SK-N-SH (cell line): Measurements from ENCODE around the gene COX15. TPM values are rescaled to one million over a fixed set of nuclear protein-coding genes. Genes with fewer than 3 reads are reported as not detected.
A peak's percentile ranks its signal among the peaks of the same experiment; 100 is the strongest.

Source experiments
- CTCF ChIA-PET: fragments of 300-600, 350-600 bp; formaldehyde crosslinking; extraction: SDS; loops from one replicate; lab custom pipeline; 2021; lab: Yijun Ruan, JAX
- POLR2A ChIA-PET: fragments of 350-600 bp; sonication (Branson Sonifier 250); formaldehyde crosslinking; extraction: SDS; loops from one replicate; lab custom pipeline; 2020; ENCODE audit warnings: antibody characterized with exemption, inconsistent platforms; lab: Yijun Ruan, JAX
- DNase-seq: peaks from one replicate; pipeline ENCODE4 v3.0.0; 2012
- H2AFZ ChIP-seq: fragments of 200-600 bp; sonication (generic); 2 replicates; pipeline ENCODE4 v1.8.1; 2016; ENCODE audit warnings: antibody characterized with exemption, mild to moderate bottlenecking, low read depth
- H3F3A ChIP-seq: fragments of 200-600 bp; sonication (generic); replicated peaks from 2 replicates; pipeline ENCODE3; 2016; ENCODE audit warnings: antibody characterized with exemption, mild to moderate bottlenecking; ENCODE audit not compliant: insufficient read depth
- H3K27ac ChIP-seq, 2 experiments: fragments of 200-500 bp in 1 of 2; fragments of 200-600 bp in 1 of 2; sonication (Bioruptor generic) in 1 of 2; sonication (generic), shearing (Covaris generic) in 1 of 2; 2 replicates each; pipeline versions ENCODE4 v1.5.1 to v1.6.1; 2014 to 2016; ENCODE audit warnings: low read depth in 2 of 2, inconsistent platforms in 1 of 2, low read length in 1 of 2, mild to moderate bottlenecking in 1 of 2, mixed read lengths in 1 of 2
- H3K27me3 ChIP-seq: fragments of 200-600 bp; sonication (generic), shearing (Covaris generic); 2 replicates; pipeline ENCODE4 v1.6.1; 2016; ENCODE audit warnings: mixed run types; ENCODE audit not compliant: insufficient read depth
- H3K36me3 ChIP-seq, 2 experiments: fragments of 200-500 bp in 1 of 2; fragments of 200-600 bp in 1 of 2; sonication (Bioruptor generic) in 1 of 2; sonication (generic) in 1 of 2; replicated peaks in 1 of 2; 2 replicates each; pipeline versions ENCODE3 to v1.5.1; 2014 to 2016; ENCODE audit warnings: low read length in 1 of 2, mild to moderate bottlenecking in 1 of 2; ENCODE audit not compliant: insufficient read depth in 2 of 2, control insufficient read depth in 1 of 2
- H3K4me1 ChIP-seq, 2 experiments: fragments of 200-500 bp in 1 of 2; fragments of 200-600 bp in 1 of 2; sonication (Bioruptor generic) in 1 of 2; sonication (generic), shearing (Covaris generic) in 1 of 2; 2 replicates each; pipeline versions ENCODE4 v1.5.1 to v1.6.1; 2014 to 2016; ENCODE audit warnings: low read depth in 1 of 2, low read length in 1 of 2, mixed run types in 1 of 2; ENCODE audit not compliant: insufficient read depth in 2 of 2, control insufficient read depth in 1 of 2
- H3K4me2 ChIP-seq: fragments of 200-600 bp; sonication (generic), shearing (Covaris generic); 2 replicates; pipeline ENCODE4 v1.6.1; 2017; ENCODE audit warnings: mixed run types
- H3K4me3 ChIP-seq, 2 experiments: fragments of 200-500 bp in 1 of 2; fragments of 200-600 bp in 1 of 2; sonication (Bioruptor generic) in 1 of 2; sonication (generic), shearing (Covaris generic) in 1 of 2; 2 replicates each; pipeline versions ENCODE4 v1.5.1 to v1.8.1; 2014 to 2016; ENCODE audit warnings: low read depth in 2 of 2, inconsistent platforms in 1 of 2, low read length in 1 of 2, mild to moderate bottlenecking in 1 of 2, mixed read lengths in 1 of 2, moderate library complexity in 1 of 2
- H3K79me2 ChIP-seq: fragments of 200-600 bp; sonication (generic); 2 replicates; pipeline ENCODE4 v1.8.1; 2017; ENCODE audit warnings: mild to moderate bottlenecking; ENCODE audit not compliant: insufficient read depth
- H3K9ac ChIP-seq: fragments of 200-600 bp; sonication (generic); 2 replicates; pipeline ENCODE4 v1.6.1; 2017; ENCODE audit warnings: mixed run types
- H3K9me2 ChIP-seq: fragments of 200-600 bp; sonication (generic); 2 replicates; pipeline ENCODE4 v1.6.1; 2017; ENCODE audit warnings: mixed run types
- H3K9me3 ChIP-seq: fragments of 200-600 bp; sonication (generic); 2 replicates; pipeline ENCODE4 v1.6.1; 2017; ENCODE audit warnings: mixed run types, mild to moderate bottlenecking, moderate library complexity
- H4K20me1 ChIP-seq: fragments of 200-600 bp; sonication (generic); 2 replicates; pipeline ENCODE4 v1.6.1; 2017; ENCODE audit warnings: mild to moderate bottlenecking, mixed run types; ENCODE audit not compliant: insufficient read depth
- CTCF ChIP-seq: fragments of 200-600 bp; sonication (generic); IDR thresholded peaks from 2 replicates; pipeline ENCODE4 v1.6.1; 2017; ENCODE audit warnings: antibody characterized with exemption, mild to moderate bottlenecking, moderate library complexity
- JUND ChIP-seq: IDR thresholded peaks from 2 replicates; pipeline ENCODE4 v1.4.0; 2012
- MXI1 ChIP-seq: IDR thresholded peaks from 2 replicates; pipeline ENCODE4 v1.6.1; 2012; ENCODE audit warnings: mild to moderate bottlenecking, low read depth, low read length, improper control_type of control experiment
- PBX3 ChIP-seq: IDR thresholded peaks from 2 replicates; pipeline ENCODE4; 2012
- SMC3 ChIP-seq: IDR thresholded peaks from 2 replicates; pipeline ENCODE4 v1.6.1; 2012; ENCODE audit warnings: low read depth, low read length, improper control_type of control experiment
- TCF12 ChIP-seq: IDR thresholded peaks from 2 replicates; pipeline ENCODE4 v1.4.0; 2012
- WGBS: methylation state at CpG from one replicate; pipeline ENCODE4 v1.1.6; 2017; ENCODE audit warnings: low lambda C conversion rate; 5-methylcytosine and 5-hydroxymethylcytosine counted together
- polyA plus RNA-seq, 3 experiments: library from polyadenylated mRNA; depleted of rRNA; stranded (reverse); fragments of >200 nt; gene quantifications; 2 replicates each; pipeline ENCODE4 v1.2.3, GENCODE V29; 2012

The COX15 gene
- polyA plus RNA-seq, 1 of the 3 experiments (the other 2 are of a cell fraction): 20.4 TPM

- H3K27me3 ChIP-seq: no peaks in the 10 kb centered on the region
- H3K27ac ChIP-seq: peak overlapping the region in 1 of 2 experiments; percentile 57; a peak in 2 of 4 replicates
- H3K9me3 ChIP-seq: no peaks in the 10 kb centered on the region
- H3K4me1 ChIP-seq: peaks cover 0 to 14% of the 10 kb centered on the region in 2 experiments; a peak in 1 of 4 replicates
- POLR2A ChIA-PET: no interaction called here
- no peak for DNase-seq
- CTCF ChIA-PET: interaction anchor here (1.0 to 3.0 kb wide), 8 partner anchors 8 to 90 kb away, joined by 3 to 21 read pairs (median 4); partner anchors contain the start of gene SLC25A28
- H3F3A ChIP-seq: peaks cover 21% of the 10 kb centered on the region
- TF ChIP-seq TCF12 (no peak), PBX3 (peak; percentile 26; the same call in 1 of the 2 replicates), CTCF (peak; percentile 16; the same call in 1 of the 2 replicates)
- TF ChIP-seq, all 33 proteins: peak for 2
- no peaks in the 10 kb centered on the region for H3K9me2 ChIP-seq
- no peak overlapping the region; the same call in 1 of the 2 replicates for H3K9ac ChIP-seq
- peaks cover 78 to 85% of the 10 kb centered on the region in 2 experiments for H3K36me3 ChIP-seq
- H4K20me1 ChIP-seq: no peaks in the 10 kb centered on the region
- WGBS: 67% methylated on average over 4 of the region's 4 CpGs
- H2AFZ ChIP-seq: no peak overlapping the region
- no peak overlapping the region for H3K4me3 ChIP-seq
- H3K79me2 ChIP-seq: no peaks in the 10 kb centered on the region
- H3K4me2 ChIP-seq: peak overlapping the region; percentile 10; the same call in 1 of the 2 replicates
Observed at GRCh38 chr10:99709480-99710229, 22.3 kb downstream of the COX15 start.

- peak overlapping the region in 1 of 2 experiments; percentile 57; a peak in 3 of 4 replicates for H3K27ac ChIP-seq
- H2AFZ ChIP-seq: no peak overlapping the region
- H4K20me1 ChIP-seq: no peaks in the 10 kb centered on the region
- H3K4me2 ChIP-seq: no peak overlapping the region
- no peaks in the 10 kb centered on the region for H3K9me2 ChIP-seq
- H3F3A ChIP-seq: peaks cover 21% of the 10 kb centered on the region
- no peak for DNase-seq
- H3K4me3 ChIP-seq: no peak overlapping the region
- no peaks in the 10 kb centered on the region for H3K79me2 ChIP-seq
- POLR2A ChIA-PET: no interaction called here
- H3K9ac ChIP-seq: no peak overlapping the region
- no peak for TF ChIP-seq JUND
- no peak for TF ChIP-seq SMC3
- no peak for TF ChIP-seq MXI1
- no peak for TF ChIP-seq PBX3
- H3K9me3 ChIP-seq: no peaks in the 10 kb centered on the region
- CTCF ChIA-PET: interaction anchor here (0.7 to 2.0 kb wide), 2 partner anchors 18 to 78 kb away, joined by 3 to 10 read pairs; no protein-coding TSS in a partner anchor
- peaks cover 78 to 84% of the 10 kb centered on the region in 2 experiments for H3K36me3 ChIP-seq
- peaks cover 0 to 14% of the 10 kb centered on the region in 2 experiments; a peak in 1 of 4 replicates for H3K4me1 ChIP-seq
- WGBS: 86% methylated on average over 1 of the region's 1 CpG
- no peaks in the 10 kb centered on the region for H3K27me3 ChIP-seq
Observed at GRCh38 chr10:99708428-99709012, 23.4 kb downstream of the COX15 start.
